T-helper 1 cell (primary cell): ENCODE results near the gene CBFA2T2.
"Not testable (repeated sequence)": the region's sequence is repeated elsewhere in the genome, so short reads cannot be mapped to it uniquely, and the experiment has no call there.

Experiments used
- DNase-seq, 5 donors: peaks; one replicate each; pipeline ENCODE4 v3.0.0-alpha.2; 2012 to 2020

CBFA2T2 gene

DNA sequence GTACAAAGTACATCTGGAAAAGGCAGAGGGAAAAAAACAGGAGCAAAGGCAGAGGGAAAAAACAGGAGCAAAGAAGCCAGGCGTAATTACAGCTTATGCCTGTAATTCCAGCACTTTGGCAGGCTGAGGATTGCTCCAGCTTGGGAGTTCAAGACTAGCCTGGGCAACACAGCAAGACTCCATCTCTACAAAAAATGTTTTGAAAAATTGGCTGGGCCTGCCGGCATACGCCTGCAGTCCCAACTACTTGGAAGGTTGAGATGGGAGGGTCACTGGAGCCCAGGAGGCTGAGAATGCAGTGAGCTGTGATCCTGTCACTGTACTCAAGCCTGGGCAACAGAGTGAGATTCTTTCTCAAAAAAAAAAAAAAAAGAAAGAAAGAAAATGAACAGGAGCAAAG, 19.0 kb upstream of the CBFA2T2 start:
- no peak for DNase-seq

DNA sequence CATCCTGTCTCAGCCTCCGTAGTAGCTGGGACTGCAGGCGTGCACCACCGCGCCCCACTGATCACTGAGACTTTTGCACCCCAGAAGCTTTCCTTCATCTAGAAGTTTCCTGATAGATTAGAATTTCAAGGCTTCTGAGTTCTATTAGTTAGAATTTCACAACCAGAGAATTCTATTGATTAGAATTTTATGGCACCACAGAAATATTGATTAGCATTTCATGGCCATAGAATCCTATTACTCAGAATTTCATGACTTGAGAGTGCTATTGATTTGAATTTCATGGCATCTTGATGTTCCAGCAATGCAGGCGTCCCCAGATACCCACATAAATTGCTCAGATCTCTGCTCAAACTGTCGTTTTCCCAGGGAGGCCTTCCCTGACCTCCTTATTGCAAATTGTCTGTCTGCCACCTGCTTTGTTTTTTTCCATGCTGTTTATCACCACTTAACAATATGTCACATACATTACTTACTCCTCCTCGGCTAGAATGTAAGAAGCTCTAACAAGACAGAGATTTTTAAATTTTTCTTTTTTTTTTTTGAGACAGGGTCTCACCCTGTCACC, 16.9 kb upstream of the CBFA2T2 start:
- no peak for DNase-seq

GRCh38 chr20:33474097-33474873, 15.6 kb upstream of the CBFA2T2 start:
- no peak for DNase-seq

GRCh38 chr20:33474963-33475362, 14.9 kb upstream of the CBFA2T2 start:
- DNase-seq = no peak

- DNase-seq = no peak
Observed at GRCh38 chr20:33475381-33476152, 14.3 kb upstream of the CBFA2T2 start.

GRCh38 chr20:33477386-33478234, 12.3 kb upstream of the CBFA2T2 start:
- no peak for DNase-seq

DNA sequence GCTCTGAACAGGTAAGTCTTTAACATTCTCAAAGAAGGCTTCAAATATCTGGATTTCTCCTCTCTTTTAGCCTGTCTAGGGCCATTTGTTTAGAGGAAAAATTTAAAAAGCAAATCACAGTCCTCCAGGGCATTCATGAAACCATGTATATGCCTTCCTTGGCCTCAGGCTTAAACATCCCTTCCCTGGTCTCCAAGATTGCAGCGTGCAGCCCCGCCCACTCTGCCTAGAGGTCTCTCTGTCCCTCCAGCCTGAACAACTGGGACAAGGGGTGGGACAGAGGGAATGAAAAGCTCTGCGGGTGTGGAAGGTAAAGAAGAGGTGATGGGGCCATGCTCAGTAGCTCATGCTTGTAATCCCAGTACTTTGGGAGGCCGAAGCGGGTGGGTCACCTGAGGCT, 9.8 kb upstream of the CBFA2T2 start:
- no peak for DNase-seq

DNA sequence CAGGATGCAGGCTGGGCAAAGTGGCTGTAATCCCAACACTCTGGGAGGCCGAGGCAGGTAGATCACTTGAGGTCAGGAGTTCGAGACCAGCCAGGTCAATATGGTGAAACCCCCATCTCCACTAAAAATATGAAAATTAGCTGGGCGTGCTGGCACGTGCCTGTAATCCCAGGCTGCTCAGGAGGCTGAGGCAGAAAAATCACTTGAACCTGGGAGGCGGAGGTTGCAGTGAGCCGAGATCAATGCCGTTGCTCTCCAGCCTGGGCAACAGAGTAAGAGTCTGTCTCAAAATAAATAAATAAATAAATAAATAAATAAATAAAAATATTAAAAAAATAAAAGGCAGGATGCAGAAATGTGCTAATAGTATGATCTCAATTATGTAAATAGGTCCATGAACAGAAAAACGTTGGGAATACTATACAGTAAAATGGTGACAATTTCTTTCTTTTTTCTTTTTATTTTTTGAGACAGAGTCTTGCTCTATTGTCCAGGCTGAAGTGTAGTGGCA, 8.4 kb upstream of the CBFA2T2 start:
- no peak for DNase-seq

DNA sequence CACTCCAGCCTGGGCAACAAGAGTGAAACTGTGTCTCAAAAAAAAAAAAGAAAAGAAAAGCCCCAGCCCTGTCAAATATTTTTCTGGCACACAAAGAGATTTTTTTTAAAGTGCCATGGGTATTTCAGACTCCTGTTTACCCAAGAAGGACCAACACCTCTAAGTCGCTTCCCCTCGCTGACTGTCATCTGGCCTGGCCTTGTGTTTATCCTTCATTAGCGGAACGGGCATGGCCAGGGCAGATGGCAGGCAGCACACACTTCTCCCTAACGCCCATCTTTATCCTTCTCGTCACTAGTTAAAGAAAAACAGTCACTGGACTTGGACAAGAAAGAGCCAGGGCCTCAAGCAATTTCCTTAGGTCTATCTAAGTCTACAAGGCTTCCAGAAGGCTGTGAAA, 7.3 kb upstream of the CBFA2T2 start:
- no peak for DNase-seq

DNA sequence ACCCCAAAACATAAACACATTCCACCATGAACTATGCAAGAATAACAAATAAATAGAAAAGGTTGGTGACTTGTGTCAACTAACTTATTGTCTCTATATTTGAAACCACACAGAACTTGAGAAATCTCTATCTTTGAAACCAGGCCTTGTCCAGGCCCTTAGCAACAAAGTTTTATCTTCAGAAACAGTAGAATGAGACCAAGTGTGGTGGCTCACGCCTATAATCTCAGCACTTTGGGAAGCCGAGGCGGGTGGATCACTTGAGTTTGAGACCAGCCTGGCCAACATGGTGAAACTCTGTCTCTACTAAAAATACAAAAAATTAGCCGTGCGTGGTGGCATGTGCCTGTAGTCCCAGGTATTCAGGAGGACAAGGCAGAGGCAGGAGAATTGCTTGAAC, 6.7 kb upstream of the CBFA2T2 start:
- not testable (repeated sequence) for DNase-seq

DNA sequence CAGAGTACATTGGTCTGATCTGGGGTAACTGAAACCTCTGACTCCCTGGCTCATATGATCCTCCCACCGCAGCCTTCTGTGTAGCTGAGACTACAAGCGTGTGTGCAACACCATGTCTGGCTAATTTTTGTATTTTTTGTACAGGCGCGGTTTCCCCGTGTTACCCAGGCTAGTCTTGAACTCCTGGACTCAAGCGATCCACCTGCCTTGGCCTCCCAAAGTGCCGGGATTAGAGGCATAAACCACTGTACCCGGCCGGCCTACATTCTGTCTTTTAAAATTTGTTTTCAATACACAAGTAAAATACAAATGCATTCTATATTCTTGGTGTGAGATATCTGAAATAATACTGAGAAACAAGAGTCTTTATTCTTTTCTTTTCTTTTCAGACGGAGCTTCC, 1.7 kb upstream of the CBFA2T2 start:
- no peak for DNase-seq

- DNase-seq = not testable (repeated sequence)
Observed at GRCh38 chr20:33488661-33489494, 1.0 kb upstream of the CBFA2T2 start.

- peak; percentile 97 to 99 (median 98) for DNase-seq
Observed at GRCh38 chr20:33489495-33490022, 337 bp upstream of the CBFA2T2 start.

DNA sequence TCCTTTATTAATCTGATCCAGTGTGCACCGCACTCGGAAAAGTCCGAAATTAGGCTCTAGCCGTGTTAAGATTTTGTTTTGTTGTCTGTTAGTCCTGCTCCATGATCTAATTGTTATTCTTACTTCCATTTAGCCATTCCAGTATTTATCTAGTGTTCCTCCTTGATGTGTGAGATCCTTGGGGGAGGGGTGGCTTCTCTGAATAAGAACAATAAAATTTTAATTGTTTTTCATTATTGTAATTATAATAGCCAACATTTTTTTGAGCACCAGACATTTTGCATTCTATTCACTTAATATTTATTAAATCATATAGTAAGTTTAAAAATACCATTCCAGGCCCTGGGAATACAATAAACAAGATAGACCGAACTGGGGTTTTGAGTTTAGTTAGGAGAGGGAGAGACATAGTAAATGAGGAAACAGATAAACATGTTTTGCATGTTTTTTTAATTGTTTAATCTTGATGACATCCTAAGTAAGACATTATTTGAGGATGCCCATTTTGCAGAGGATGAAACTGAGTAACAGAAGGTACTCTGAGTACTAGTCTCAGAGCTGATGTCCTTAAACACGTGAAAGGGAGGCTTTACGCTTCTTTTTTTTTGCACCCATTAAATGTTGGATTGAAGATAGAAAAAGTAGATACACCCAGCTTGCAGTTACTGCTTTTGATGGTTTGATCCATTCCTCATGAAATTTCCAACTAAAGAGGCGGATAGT, 1.2 kb downstream of the CBFA2T2 start:
- no peak for DNase-seq

DNA sequence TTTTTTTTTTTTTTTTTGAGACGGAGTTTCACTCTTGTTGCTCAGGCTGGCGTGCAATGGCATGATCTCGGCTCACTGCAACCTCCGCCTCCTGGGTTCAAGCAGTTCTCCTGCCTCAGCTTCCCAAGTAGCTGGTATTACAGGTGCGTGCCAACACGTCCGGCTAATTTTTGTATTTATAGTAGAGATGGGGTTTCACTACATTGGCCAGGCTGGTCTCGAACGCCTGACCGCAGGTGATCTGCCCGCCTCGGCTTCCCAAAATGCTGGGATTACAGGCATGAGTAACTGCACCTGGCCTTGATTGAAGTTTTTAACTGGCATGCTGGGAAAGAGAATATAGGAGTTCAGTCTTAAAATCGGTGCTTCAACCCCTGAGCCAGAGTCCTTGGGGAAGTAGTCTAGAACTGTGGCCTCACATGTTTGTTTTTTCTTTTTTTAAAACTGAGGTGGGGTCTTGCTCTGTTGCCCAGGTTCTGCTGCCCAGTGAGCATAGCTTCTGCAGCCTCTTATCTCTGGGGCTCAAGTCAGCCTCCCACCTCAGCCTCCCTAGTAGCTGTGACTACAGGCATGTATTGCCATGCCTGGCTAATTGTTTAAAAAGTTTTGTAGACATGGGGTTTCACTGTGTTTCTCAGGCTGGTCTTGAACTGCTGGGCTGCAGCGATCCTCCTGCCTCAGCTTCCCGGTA, 3.3 kb downstream of the CBFA2T2 start:
- no peak for DNase-seq

- not testable (repeated sequence) for DNase-seq
Observed at GRCh38 chr20:33496776-33497175, 6.9 kb downstream of the CBFA2T2 start.

- no peak for DNase-seq
Observed at GRCh38 chr20:33499355-33499754, 9.5 kb downstream of the CBFA2T2 start.

GRCh38 chr20:33501000-33501399, 11.1 kb downstream of the CBFA2T2 start:
- no peak for DNase-seq

DNA sequence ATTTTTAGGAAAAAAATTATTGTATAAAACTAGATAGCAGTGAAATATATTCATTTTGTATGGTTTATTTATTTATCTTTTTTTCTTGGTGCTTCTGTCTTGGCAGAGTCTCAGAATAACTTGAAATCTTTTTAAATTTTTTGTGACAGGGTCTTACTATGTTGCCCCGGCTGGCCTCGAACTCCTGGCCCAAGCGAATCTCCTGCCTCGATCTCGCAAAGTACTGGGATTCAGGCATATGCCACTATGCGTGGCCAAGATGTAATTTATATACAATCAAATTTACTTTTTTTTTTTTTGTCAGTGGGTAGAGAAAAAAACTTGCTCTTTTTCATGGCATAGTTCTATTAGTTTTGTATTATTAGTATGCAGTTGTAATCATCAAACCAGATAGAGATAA, 13.7 kb downstream of the CBFA2T2 start:
- no peak for DNase-seq

- DNase-seq = no peak
Observed at GRCh38 chr20:33506576-33506975, 16.7 kb downstream of the CBFA2T2 start.
